HEK293 (cell line): ENCODE measurements around the gene MAMDC2.

Experiments
- CTCF ChIA-PET: fragments of 350-600 bp; formaldehyde crosslinking; extraction: SDS; loops from one replicate; lab custom pipeline; 2021; ENCODE audit warnings: antibody characterized with exemption; lab: Yijun Ruan, JAX
- POLR2A ChIA-PET: fragments of 300-600 bp; formaldehyde crosslinking; extraction: SDS; loops from one replicate; lab custom pipeline; 2020; ENCODE audit warnings: antibody characterized with exemption, inconsistent platforms; lab: Yijun Ruan, JAX
- H3K27ac ChIP-seq: fragments of 200-500 bp; sonication (Bioruptor generic); 2 replicates; pipeline ENCODE4 v1.5.1; 2014; ENCODE audit warnings: low read depth, low read length, control low read depth, inconsistent platforms; ENCODE audit errors: extremely low read depth
- H3K36me3 ChIP-seq, 2 experiments: fragments of 200-500 bp in 1 of 2; sonication (Bioruptor generic) in 1 of 2; 1 replicate in 1 of 2; 2 replicates in 1 of 2; pipeline ENCODE4 v1.5.1; 2014 to 2017; ENCODE audit warnings: inconsistent platforms in 2 of 2, low read length in 2 of 2; ENCODE audit not compliant: control insufficient read depth in 2 of 2, insufficient read depth in 1 of 2
- H3K4me1 ChIP-seq: fragments of 200-500 bp; sonication (Bioruptor generic); 2 replicates; pipeline ENCODE4 v1.5.1; 2014; ENCODE audit warnings: mild to moderate bottlenecking, low read length, inconsistent platforms; ENCODE audit not compliant: control insufficient read depth, insufficient read depth
- H3K4me3 ChIP-seq: 2 replicates; pipeline ENCODE4 v1.5.1; 2011; ENCODE audit warnings: low read depth, mild to moderate bottlenecking, control low read depth, low read length, moderate library complexity
- H3K9me3 ChIP-seq: fragments of 200-500 bp; sonication (Bioruptor generic); 2 replicates; pipeline ENCODE4 v1.5.1; 2014; ENCODE audit warnings: low read depth, low read length, inconsistent platforms; ENCODE audit not compliant: control insufficient read depth, insufficient read depth
- PRDM1 ChIP-seq: fragments of 450-650 bp; formaldehyde crosslinking; IDR thresholded peaks from 2 replicates; pipeline ENCODE4; 2016; ENCODE audit warnings: missing biosample characterization, missing genetic modification characterization
- WT1 ChIP-seq: fragments of 450-650 bp; formaldehyde crosslinking; IDR thresholded peaks from 2 replicates; pipeline ENCODE4 v1.5.1; 2016; ENCODE audit warnings: missing biosample characterization, missing genetic modification characterization
- ZBTB1 ChIP-seq: fragments of 450-650 bp; formaldehyde crosslinking; IDR thresholded peaks from 2 replicates; pipeline ENCODE4 v1.5.1; 2016; ENCODE audit warnings: missing biosample characterization, missing genetic modification characterization
- ZBTB8A ChIP-seq: fragments of 450-650 bp; formaldehyde crosslinking; IDR thresholded peaks from 2 replicates; pipeline ENCODE4 v1.5.1; 2016; ENCODE audit warnings: missing biosample characterization, missing genetic modification characterization
- ZIC2 ChIP-seq: fragments of 450-650 bp; formaldehyde crosslinking; IDR thresholded peaks from 2 replicates; pipeline ENCODE4 v1.5.1; 2016; ENCODE audit warnings: missing biosample characterization, missing genetic modification characterization
- ZNF112 ChIP-seq: fragments of 450-650 bp; formaldehyde crosslinking; IDR thresholded peaks from 2 replicates; pipeline ENCODE4 v1.5.0; 2017; ENCODE audit warnings: missing biosample characterization, missing genetic modification characterization
- ZNF214 ChIP-seq: fragments of 450-650 bp; formaldehyde crosslinking; IDR thresholded peaks from 2 replicates; pipeline ENCODE4 v1.5.1; 2017; ENCODE audit warnings: missing biosample characterization, mild to moderate bottlenecking, missing genetic modification characterization, borderline replicate concordance
- ZNF37A ChIP-seq: fragments of 450-650 bp; IDR thresholded peaks from 2 replicates; pipeline ENCODE4 v1.5.1; 2018; ENCODE audit warnings: missing biosample characterization, missing genetic modification characterization
- ZNF426 ChIP-seq: fragments of 450-650 bp; formaldehyde crosslinking; IDR thresholded peaks from 2 replicates; pipeline ENCODE4 v1.5.1; 2017; ENCODE audit warnings: missing biosample characterization, missing genetic modification characterization, mild to moderate bottlenecking, inconsistent platforms, moderate library complexity
- ZNF521 ChIP-seq: fragments of 450-650 bp; formaldehyde crosslinking; IDR thresholded peaks from 2 replicates; pipeline ENCODE4 v1.5.1; 2017; ENCODE audit warnings: missing biosample characterization, mild to moderate bottlenecking, missing genetic modification characterization
- ZNF707 ChIP-seq: fragments of 450-650 bp; formaldehyde crosslinking; IDR thresholded peaks from 2 replicates; pipeline ENCODE4 v1.5.1; 2016; ENCODE audit warnings: missing biosample characterization, missing genetic modification characterization
- TF ChIP-seq, protein P1 (sequence below): fragments of 450-650 bp; formaldehyde crosslinking; IDR thresholded peaks from 2 replicates; pipeline ENCODE4 v1.5.1; 2016; ENCODE audit warnings: missing biosample characterization, missing genetic modification characterization
- TF ChIP-seq, protein P2 (sequence below): fragments of 450-650 bp; formaldehyde crosslinking; IDR thresholded peaks from 2 replicates; pipeline ENCODE4 v1.5.1; 2016; ENCODE audit warnings: missing biosample characterization, missing genetic modification characterization
- TF ChIP-seq, protein P3 (sequence below): fragments of 450-650 bp; formaldehyde crosslinking; IDR thresholded peaks from 2 replicates; pipeline ENCODE4 v1.5.1; 2016; ENCODE audit warnings: missing biosample characterization, missing genetic modification characterization
- TF ChIP-seq, protein P4 (sequence below): fragments of 450-650 bp; formaldehyde crosslinking; IDR thresholded peaks from 2 replicates; pipeline ENCODE4 v1.5.1; 2016; ENCODE audit warnings: missing biosample characterization, missing genetic modification characterization
- TF ChIP-seq, protein P5 (sequence below): fragments of 450-650 bp; formaldehyde crosslinking; IDR thresholded peaks from 2 replicates; pipeline ENCODE4 v1.5.1; 2017; ENCODE audit warnings: missing biosample characterization, missing genetic modification characterization

Gene MAMDC2

DNA sequence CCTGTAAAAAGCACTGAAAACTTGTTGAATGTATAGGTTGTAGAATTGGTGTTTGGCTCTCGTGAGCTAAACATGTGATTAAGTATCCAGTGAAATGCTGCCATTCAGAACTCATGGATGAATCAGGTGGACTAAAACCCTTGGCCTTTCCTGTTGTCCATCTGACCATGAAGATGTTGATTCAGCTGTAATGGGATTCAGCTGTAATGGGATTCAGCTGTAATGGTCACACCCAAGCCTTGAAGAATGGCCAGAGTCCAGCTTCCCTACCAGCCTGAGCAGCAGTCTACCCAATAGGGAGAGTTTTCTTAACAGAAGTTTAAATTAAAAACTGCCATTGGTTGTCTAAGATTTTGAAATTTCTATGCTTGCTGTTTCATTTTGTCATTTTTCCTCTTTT is 18.1 kb downstream of the MAMDC2 start (continued):
- TF ChIP-seq, protein P1, sequence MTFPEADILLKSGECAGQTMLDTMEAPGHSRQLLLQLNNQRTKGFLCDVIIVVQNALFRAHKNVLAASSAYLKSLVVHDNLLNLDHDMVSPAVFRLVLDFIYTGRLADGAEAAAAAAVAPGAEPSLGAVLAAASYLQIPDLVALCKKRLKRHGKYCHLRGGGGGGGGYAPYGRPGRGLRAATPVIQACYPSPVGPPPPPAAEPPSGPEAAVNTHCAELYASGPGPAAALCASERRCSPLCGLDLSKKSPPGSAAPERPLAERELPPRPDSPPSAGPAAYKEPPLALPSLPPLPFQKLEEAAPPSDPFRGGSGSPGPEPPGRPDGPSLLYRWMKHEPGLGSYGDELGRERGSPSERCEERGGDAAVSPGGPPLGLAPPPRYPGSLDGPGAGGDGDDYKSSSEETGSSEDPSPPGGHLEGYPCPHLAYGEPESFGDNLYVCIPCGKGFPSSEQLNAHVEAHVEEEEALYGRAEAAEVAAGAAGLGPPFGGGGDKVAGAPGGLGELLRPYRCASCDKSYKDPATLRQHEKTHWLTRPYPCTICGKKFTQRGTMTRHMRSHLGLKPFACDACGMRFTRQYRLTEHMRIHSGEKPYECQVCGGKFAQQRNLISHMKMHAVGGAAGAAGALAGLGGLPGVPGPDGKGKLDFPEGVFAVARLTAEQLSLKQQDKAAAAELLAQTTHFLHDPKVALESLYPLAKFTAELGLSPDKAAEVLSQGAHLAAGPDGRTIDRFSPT (tag by site-specific recombination): no peak
- TF ChIP-seq, protein P2, sequence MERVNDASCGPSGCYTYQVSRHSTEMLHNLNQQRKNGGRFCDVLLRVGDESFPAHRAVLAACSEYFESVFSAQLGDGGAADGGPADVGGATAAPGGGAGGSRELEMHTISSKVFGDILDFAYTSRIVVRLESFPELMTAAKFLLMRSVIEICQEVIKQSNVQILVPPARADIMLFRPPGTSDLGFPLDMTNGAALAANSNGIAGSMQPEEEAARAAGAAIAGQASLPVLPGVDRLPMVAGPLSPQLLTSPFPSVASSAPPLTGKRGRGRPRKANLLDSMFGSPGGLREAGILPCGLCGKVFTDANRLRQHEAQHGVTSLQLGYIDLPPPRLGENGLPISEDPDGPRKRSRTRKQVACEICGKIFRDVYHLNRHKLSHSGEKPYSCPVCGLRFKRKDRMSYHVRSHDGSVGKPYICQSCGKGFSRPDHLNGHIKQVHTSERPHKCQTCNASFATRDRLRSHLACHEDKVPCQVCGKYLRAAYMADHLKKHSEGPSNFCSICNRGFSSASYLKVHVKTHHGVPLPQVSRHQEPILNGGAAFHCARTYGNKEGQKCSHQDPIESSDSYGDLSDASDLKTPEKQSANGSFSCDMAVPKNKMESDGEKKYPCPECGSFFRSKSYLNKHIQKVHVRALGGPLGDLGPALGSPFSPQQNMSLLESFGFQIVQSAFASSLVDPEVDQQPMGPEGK (tag by site-specific recombination): no peak

DNA sequence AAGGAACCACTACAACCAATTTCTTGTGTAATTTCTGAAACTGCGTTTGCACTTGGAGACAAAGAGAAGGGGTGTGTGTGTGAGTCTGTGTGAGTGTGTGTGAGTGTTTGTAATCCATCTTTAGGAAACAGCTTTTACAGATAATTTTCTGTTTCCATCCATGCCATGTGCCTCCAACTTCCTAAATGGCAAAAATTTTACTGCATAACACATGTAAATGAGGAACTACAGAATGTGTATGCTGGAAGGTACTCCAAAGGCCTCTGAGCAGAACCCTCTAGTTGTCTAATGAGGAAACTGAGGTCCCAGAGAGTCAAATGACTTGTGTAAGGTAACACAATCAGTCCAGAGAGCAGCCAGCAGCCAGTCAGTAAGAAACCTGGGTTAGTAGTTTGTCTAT is 20.8 kb downstream of the MAMDC2 start:
- no peak overlapping the region for H3K27ac ChIP-seq
- no peak overlapping the region for H3K4me3 ChIP-seq
- POLR2A ChIA-PET: interaction anchor here (0.5 kb wide), 1 partner anchor 27 kb away, joined by 8 read pairs; no protein-coding TSS in a partner anchor
- H3K4me1 ChIP-seq: no peaks in the 10 kb centered on the region
- CTCF ChIA-PET: interaction anchor here (0.8 kb wide), 1 partner anchor 458 kb away, joined by 3 read pairs; no protein-coding TSS in a partner anchor
- TF ChIP-seq ZBTB1 (tag by site-specific recombination) (no peak), ZBTB8A (tag by site-specific recombination) (no peak), WT1 (tag by site-specific recombination) (no peak), ZNF707 (no peak), ZIC2 (tag by site-specific recombination) (no peak), PRDM1 (tag by site-specific recombination) (no peak), ZNF521 (tag by site-specific recombination) (no peak), ZNF112 (tag by site-specific recombination) (no peak), ZNF426 (tag by site-specific recombination) (no peak), ZNF214 (tag by site-specific recombination) (no peak), ZNF37A (tag by site-specific recombination) (no peak)
- TF ChIP-seq, protein P3, sequence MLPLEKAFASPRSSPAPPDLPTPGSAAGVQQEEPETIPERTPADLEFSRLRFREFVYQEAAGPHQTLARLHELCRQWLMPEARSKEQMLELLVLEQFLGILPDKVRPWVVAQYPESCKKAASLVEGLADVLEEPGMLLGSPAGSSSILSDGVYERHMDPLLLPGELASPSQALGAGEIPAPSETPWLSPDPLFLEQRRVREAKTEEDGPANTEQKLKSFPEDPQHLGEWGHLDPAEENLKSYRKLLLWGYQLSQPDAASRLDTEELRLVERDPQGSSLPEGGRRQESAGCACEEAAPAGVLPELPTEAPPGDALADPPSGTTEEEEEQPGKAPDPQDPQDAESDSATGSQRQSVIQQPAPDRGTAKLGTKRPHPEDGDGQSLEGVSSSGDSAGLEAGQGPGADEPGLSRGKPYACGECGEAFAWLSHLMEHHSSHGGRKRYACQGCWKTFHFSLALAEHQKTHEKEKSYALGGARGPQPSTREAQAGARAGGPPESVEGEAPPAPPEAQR (tag by site-specific recombination): no peak
- TF ChIP-seq, protein P4, sequence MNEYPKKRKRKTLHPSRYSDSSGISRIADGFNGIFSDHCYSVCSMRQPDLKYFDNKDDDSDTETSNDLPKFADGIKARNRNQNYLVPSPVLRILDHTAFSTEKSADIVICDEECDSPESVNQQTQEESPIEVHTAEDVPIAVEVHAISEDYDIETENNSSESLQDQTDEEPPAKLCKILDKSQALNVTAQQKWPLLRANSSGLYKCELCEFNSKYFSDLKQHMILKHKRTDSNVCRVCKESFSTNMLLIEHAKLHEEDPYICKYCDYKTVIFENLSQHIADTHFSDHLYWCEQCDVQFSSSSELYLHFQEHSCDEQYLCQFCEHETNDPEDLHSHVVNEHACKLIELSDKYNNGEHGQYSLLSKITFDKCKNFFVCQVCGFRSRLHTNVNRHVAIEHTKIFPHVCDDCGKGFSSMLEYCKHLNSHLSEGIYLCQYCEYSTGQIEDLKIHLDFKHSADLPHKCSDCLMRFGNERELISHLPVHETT: no peak
- TF ChIP-seq, protein P5, sequence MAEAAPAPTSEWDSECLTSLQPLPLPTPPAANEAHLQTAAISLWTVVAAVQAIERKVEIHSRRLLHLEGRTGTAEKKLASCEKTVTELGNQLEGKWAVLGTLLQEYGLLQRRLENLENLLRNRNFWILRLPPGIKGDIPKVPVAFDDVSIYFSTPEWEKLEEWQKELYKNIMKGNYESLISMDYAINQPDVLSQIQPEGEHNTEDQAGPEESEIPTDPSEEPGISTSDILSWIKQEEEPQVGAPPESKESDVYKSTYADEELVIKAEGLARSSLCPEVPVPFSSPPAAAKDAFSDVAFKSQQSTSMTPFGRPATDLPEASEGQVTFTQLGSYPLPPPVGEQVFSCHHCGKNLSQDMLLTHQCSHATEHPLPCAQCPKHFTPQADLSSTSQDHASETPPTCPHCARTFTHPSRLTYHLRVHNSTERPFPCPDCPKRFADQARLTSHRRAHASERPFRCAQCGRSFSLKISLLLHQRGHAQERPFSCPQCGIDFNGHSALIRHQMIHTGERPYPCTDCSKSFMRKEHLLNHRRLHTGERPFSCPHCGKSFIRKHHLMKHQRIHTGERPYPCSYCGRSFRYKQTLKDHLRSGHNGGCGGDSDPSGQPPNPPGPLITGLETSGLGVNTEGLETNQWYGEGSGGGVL (tag by site-specific recombination): no peak
- no peaks in the 10 kb centered on the region for H3K9me3 ChIP-seq
- no peaks in the 10 kb centered on the region for H3K36me3 ChIP-seq
